Ovary (tissue), 3 donors: ENCODE data around the gene SBF2.
"Not testable (repeated sequence)": the region's sequence is repeated elsewhere in the genome, so short reads cannot be mapped to it uniquely, and the experiment has no call there.

Experiments used
- POLR2A ChIP-seq: fragments of 450-650 bp; IDR thresholded peaks from one replicate; pipeline ENCODE4 v1.6.1; 2017; ENCODE audit warnings: antibody characterized with exemption, mild to moderate bottlenecking, moderate library complexity
- TF ChIP-seq, protein P1 (sequence below), 3 donors: fragments of 450-650 bp in 2 of 3; fragments of 200-600 bp in 1 of 3; IDR thresholded peaks; one replicate each; pipeline versions ENCODE4 v1.5.1 to v1.8.0; 2016 to 2022; ENCODE audit warnings: antibody characterized with exemption in 3 of 3, mild to moderate bottlenecking in 1 of 3
- donor health status: DM: no; HTN: no; CAD: no.

- TF ChIP-seq, protein P1, sequence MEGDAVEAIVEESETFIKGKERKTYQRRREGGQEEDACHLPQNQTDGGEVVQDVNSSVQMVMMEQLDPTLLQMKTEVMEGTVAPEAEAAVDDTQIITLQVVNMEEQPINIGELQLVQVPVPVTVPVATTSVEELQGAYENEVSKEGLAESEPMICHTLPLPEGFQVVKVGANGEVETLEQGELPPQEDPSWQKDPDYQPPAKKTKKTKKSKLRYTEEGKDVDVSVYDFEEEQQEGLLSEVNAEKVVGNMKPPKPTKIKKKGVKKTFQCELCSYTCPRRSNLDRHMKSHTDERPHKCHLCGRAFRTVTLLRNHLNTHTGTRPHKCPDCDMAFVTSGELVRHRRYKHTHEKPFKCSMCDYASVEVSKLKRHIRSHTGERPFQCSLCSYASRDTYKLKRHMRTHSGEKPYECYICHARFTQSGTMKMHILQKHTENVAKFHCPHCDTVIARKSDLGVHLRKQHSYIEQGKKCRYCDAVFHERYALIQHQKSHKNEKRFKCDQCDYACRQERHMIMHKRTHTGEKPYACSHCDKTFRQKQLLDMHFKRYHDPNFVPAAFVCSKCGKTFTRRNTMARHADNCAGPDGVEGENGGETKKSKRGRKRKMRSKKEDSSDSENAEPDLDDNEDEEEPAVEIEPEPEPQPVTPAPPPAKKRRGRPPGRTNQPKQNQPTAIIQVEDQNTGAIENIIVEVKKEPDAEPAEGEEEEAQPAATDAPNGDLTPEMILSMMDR (IDR thresholded peaks at IDR 0.05), result not testable (repeated sequence)
- not testable (repeated sequence) for TF ChIP-seq POLR2A
Measured at GRCh38 chr11:9939150-9939549, 354.9 kb downstream of the SBF2 start.
